HEK293T (cell line): ENCODE measurements around the gene ZNF653.

Source experiments
- ARNT ChIP-seq: fragments of 450-650 bp; IDR thresholded peaks from 2 replicates; pipeline ENCODE4 v1.6.1; 2017; ENCODE audit warnings: mild to moderate bottlenecking
- BHLHE40 ChIP-seq: fragments of 450-650 bp; IDR thresholded peaks from 2 replicates; pipeline ENCODE4 v1.6.1; 2016; ENCODE audit warnings: mild to moderate bottlenecking, moderate library complexity, borderline replicate concordance
- ELF4 ChIP-seq: fragments of 450-650 bp; IDR thresholded peaks from 2 replicates; pipeline ENCODE4 v1.6.1; 2017; ENCODE audit warnings: antibody characterized with exemption
- L3MBTL2 ChIP-seq: fragments of 450-650 bp; conservative IDR thresholded peaks from 2 replicates; pipeline ENCODE4 v1.6.1; 2016; ENCODE audit warnings: mild to moderate bottlenecking
- NFRKB ChIP-seq: fragments of 450-650 bp; IDR thresholded peaks from 2 replicates; pipeline ENCODE4 v1.6.1; 2016; ENCODE audit warnings: mild to moderate bottlenecking, moderate library complexity
- SUZ12 ChIP-seq: fragments of 450-650 bp; IDR thresholded peaks from 2 replicates; pipeline ENCODE4 v1.6.1; 2016; ENCODE audit warnings: mild to moderate bottlenecking

DNA sequence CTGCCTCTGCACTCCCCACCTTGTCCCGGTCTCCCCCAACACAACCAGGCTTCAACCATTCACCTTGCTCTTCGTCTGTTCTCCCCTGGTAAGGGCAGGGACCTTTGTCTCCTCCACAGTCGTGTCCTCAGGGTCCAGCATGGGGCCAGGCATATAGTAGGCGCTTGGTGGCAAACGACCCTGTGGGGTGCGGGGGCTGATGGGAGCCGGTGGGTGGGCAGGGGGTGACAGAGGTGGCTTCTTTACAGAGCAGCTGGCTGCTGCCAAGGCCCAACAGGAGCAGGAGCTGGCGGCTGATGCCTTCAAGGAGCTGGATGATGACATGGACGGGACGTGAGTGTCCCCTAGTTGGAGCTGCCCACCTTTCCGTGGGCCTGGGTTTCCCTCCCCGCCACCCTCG is 60.5 kb downstream of the ZNF653 start:
- no peak for TF ChIP-seq L3MBTL2
- no peak for TF ChIP-seq SUZ12
- TF ChIP-seq NFRKB, result no peak
- no peak for TF ChIP-seq ARNT
- no peak for TF ChIP-seq ELF4
- TF ChIP-seq BHLHE40, result no peak
